IMR-90 (cell line): ENCODE results near the gene DZIP1.

ENCODE experiments used
- BHLHE40 ChIP-seq: fragments of 150-350 bp; IDR thresholded peaks from 2 replicates; pipeline ENCODE4 v1.6.1; 2016; ENCODE audit warnings: mild to moderate bottlenecking, low read depth, low read length
- CEBPB ChIP-seq: IDR thresholded peaks from 2 replicates; pipeline ENCODE4 v1.6.1; 2012; ENCODE audit warnings: low read depth, low read length, improper control_type of control experiment
- FOS ChIP-seq: fragments of 150-350 bp; IDR thresholded peaks from 2 replicates; pipeline ENCODE4 v1.6.1; 2016; ENCODE audit warnings: low read depth, low read length
- MXI1 ChIP-seq: IDR thresholded peaks from 2 replicates; pipeline ENCODE4 v1.6.1; 2012; ENCODE audit warnings: low read depth, mild to moderate bottlenecking, low read length, moderate library complexity, borderline replicate concordance
- POLR2A ChIP-seq: IDR thresholded peaks from 2 replicates; pipeline ENCODE4 v1.6.1; 2012; ENCODE audit warnings: mild to moderate bottlenecking, low read depth, low read length
- RAD21 ChIP-seq: IDR thresholded peaks from 2 replicates; pipeline ENCODE4 v1.6.1; 2012; ENCODE audit warnings: low read length, improper control_type of control experiment
- RCOR1 ChIP-seq: IDR thresholded peaks from 2 replicates; pipeline ENCODE4 v1.6.1; 2012; ENCODE audit warnings: mild to moderate bottlenecking, low read length, improper control_type of control experiment; ENCODE audit not compliant: insufficient replicate concordance
- RFX5 ChIP-seq: IDR thresholded peaks from 2 replicates; pipeline ENCODE4 v1.8.0; 2012; ENCODE audit warnings: low read depth, mild to moderate bottlenecking, low read length, moderate library complexity
- SMC3 ChIP-seq: fragments of 150-350 bp; IDR thresholded peaks from 2 replicates; pipeline ENCODE4 v1.6.1; 2016; ENCODE audit warnings: low read depth, mild to moderate bottlenecking, antibody characterized with exemption, low read length, moderate library complexity
- TF ChIP-seq, protein P1 (sequence below): conservative IDR thresholded peaks from 2 replicates; pipeline ENCODE4 v1.5.1; 2012; ENCODE audit warnings: mild to moderate bottlenecking, low read depth, low read length, improper control_type of control experiment
- TF ChIP-seq, protein P2 (sequence below): fragments of 150-350 bp; IDR thresholded peaks from 2 replicates; pipeline ENCODE4 v1.6.1; 2017; ENCODE audit warnings: mild to moderate bottlenecking, antibody characterized with exemption, low read length, low read depth
- TF ChIP-seq, protein P3 (sequence below): fragments of 150-350 bp; IDR thresholded peaks from 2 replicates; pipeline ENCODE4 v1.6.1; 2016; ENCODE audit warnings: low read depth, mild to moderate bottlenecking, low read length, moderate library complexity, borderline replicate concordance

DNA sequence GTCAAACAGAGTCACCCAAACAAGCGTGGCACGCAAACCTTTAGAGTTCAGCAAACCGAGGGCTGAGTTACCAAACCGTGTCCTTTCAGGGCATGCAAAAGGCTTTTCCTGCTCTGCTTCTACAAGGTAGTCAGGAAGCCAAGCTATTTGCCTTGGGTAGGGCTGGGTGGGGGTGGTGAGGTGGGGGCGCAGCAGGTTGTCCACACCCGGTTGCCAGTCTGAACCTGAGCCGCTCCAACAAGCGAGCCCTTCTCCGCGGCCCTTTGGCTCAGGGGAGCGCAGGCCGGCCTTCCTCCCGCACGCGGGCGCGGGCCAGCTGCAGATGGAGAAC, 92.3 kb downstream of the DZIP1 start:
- TF ChIP-seq, protein P1, sequence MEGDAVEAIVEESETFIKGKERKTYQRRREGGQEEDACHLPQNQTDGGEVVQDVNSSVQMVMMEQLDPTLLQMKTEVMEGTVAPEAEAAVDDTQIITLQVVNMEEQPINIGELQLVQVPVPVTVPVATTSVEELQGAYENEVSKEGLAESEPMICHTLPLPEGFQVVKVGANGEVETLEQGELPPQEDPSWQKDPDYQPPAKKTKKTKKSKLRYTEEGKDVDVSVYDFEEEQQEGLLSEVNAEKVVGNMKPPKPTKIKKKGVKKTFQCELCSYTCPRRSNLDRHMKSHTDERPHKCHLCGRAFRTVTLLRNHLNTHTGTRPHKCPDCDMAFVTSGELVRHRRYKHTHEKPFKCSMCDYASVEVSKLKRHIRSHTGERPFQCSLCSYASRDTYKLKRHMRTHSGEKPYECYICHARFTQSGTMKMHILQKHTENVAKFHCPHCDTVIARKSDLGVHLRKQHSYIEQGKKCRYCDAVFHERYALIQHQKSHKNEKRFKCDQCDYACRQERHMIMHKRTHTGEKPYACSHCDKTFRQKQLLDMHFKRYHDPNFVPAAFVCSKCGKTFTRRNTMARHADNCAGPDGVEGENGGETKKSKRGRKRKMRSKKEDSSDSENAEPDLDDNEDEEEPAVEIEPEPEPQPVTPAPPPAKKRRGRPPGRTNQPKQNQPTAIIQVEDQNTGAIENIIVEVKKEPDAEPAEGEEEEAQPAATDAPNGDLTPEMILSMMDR = no peak
- TF ChIP-seq, protein P2, sequence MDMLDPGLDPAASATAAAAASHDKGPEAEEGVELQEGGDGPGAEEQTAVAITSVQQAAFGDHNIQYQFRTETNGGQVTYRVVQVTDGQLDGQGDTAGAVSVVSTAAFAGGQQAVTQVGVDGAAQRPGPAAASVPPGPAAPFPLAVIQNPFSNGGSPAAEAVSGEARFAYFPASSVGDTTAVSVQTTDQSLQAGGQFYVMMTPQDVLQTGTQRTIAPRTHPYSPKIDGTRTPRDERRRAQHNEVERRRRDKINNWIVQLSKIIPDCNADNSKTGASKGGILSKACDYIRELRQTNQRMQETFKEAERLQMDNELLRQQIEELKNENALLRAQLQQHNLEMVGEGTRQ = no peak
- TF ChIP-seq POLR2A = no peak
- TF ChIP-seq BHLHE40 = no peak
- TF ChIP-seq SMC3 = no peak
- no peak for TF ChIP-seq RAD21
- TF ChIP-seq MXI1 = no peak
- TF ChIP-seq, protein P3, sequence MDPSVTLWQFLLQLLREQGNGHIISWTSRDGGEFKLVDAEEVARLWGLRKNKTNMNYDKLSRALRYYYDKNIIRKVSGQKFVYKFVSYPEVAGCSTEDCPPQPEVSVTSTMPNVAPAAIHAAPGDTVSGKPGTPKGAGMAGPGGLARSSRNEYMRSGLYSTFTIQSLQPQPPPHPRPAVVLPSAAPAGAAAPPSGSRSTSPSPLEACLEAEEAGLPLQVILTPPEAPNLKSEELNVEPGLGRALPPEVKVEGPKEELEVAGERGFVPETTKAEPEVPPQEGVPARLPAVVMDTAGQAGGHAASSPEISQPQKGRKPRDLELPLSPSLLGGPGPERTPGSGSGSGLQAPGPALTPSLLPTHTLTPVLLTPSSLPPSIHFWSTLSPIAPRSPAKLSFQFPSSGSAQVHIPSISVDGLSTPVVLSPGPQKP = no peak
- TF ChIP-seq RCOR1 = no peak
- TF ChIP-seq FOS = no peak
- TF ChIP-seq RFX5 = no peak
- TF ChIP-seq CEBPB = no peak
